Left lung (tissue), 10 donors: Measurements from ENCODE around the gene MYBPC1. TPM values are rescaled to one million over a fixed set of nuclear protein-coding genes. Genes with fewer than 3 reads are reported as not detected.

ENCODE experiments used
- ATAC-seq: fragments of 200-7000 bp; cut with Tn5 transposase; one replicate; pipeline ENCODE4 v1.9.1; 2020; ENCODE audit warnings: moderate library complexity
- DNase-seq, 4 donors: peaks; one replicate each; pipeline ENCODE4 v3.0.0-alpha.2; 2013 to 2020
- H3K27ac ChIP-seq, 2 donors: fragments of 200-600 bp; sonication (generic) in 1 of 2; one replicate each; pipeline versions ENCODE4 v1.5.0 to v1.8.0; 2020 to 2021
- H3K27me3 ChIP-seq, 2 donors: fragments of 200-600 bp; sonication (generic) in 1 of 2; one replicate each; pipeline versions ENCODE4 v1.5.0 to v1.8.0; 2020 to 2021
- H3K36me3 ChIP-seq, 2 donors: fragments of 200-600 bp; sonication (generic) in 1 of 2; one replicate each; pipeline versions ENCODE4 v1.5.0 to v1.8.0; 2020 to 2021
- H3K4me1 ChIP-seq, 2 donors: fragments of 200-600 bp; one replicate each; pipeline ENCODE4 v1.8.0; 2021
- H3K4me3 ChIP-seq, 2 donors: fragments of 200-600 bp; sonication (generic) in 1 of 2; one replicate each; pipeline versions ENCODE4 v1.5.0 to v1.8.0; 2020 to 2021; ENCODE audit warnings: mild to moderate bottlenecking in 1 of 2
- H3K9me3 ChIP-seq, 2 donors: fragments of 200-600 bp; sonication (generic) in 1 of 2; one replicate each; pipeline versions ENCODE4 v1.5.0 to v1.8.0; 2020 to 2021
- intact Hi-C, 2 donors: fragments of 100-400 bp; cut with DNase I; formaldehyde crosslinking; loops; one replicate each; pipeline versions ENCODE4 v1.11.2 to v1.14.2; 2022
- polyA plus RNA-seq, 6 donors: library from polyadenylated mRNA; unstranded; fragments of 120-200 nt; gene quantifications; one replicate each; pipeline ENCODE4 v1.2.1, GENCODE V29; 2013; ENCODE audit not compliant: insufficient read length in 6 of 6
- total RNA-seq, 2 donors: library from RNA; stranded (reverse); fragmentation: NEBNext Ultra II Directional; extraction: Animal tissue kit (Norgen Biotek cat#: 25700); gene quantifications; one replicate each; pipeline ENCODE4 v1.2.1, GENCODE V29; 2021
- TF ChIP-seq, protein P1 (sequence below), 2 donors: fragments of 200-600 bp; sonication (generic) in 1 of 2; IDR thresholded peaks; one replicate each; pipeline versions ENCODE4 v1.5.0 to v1.8.0; 2021; ENCODE audit warnings: antibody characterized with exemption in 2 of 2
- donor health status: DM: no; HTN: yes; CAD: no.
- donor health status: DM: no; HTN: no; CAD: no.

The MYBPC1 gene
- total and polyA plus RNA-seq, 8 donors, result 0.06 to 0.24 (median 0.17) TPM; not detected in 3

- H3K4me1 ChIP-seq, result peaks cover 14 to 27% of the 10 kb centered on the region in 2 donors
- TF ChIP-seq, protein P1, sequence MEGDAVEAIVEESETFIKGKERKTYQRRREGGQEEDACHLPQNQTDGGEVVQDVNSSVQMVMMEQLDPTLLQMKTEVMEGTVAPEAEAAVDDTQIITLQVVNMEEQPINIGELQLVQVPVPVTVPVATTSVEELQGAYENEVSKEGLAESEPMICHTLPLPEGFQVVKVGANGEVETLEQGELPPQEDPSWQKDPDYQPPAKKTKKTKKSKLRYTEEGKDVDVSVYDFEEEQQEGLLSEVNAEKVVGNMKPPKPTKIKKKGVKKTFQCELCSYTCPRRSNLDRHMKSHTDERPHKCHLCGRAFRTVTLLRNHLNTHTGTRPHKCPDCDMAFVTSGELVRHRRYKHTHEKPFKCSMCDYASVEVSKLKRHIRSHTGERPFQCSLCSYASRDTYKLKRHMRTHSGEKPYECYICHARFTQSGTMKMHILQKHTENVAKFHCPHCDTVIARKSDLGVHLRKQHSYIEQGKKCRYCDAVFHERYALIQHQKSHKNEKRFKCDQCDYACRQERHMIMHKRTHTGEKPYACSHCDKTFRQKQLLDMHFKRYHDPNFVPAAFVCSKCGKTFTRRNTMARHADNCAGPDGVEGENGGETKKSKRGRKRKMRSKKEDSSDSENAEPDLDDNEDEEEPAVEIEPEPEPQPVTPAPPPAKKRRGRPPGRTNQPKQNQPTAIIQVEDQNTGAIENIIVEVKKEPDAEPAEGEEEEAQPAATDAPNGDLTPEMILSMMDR (IDR thresholded peaks at IDR 0.05), result no peak
- intact Hi-C loops, result no loop called here
- no peaks in the 10 kb centered on the region for H3K9me3 ChIP-seq
- ATAC-seq, result no peak
- no peak for DNase-seq
- no peaks in the 10 kb centered on the region for H3K36me3 ChIP-seq
- H3K4me3 ChIP-seq, result no peak overlapping the region
- H3K27ac ChIP-seq, result no peak overlapping the region
- H3K27me3 ChIP-seq, result no peaks in the 10 kb centered on the region
Observed at GRCh38 chr12:101694297-101694848, 99.6 kb downstream of the MYBPC1 start.

GRCh38 chr12:101694986-101695385 is 100.2 kb downstream of the MYBPC1 start:
- Histone ChIP-seq H3K4me1 (peaks cover 18 to 33% of the 10 kb centered on the region in 2 donors), H3K27me3 (no peaks in the 10 kb centered on the region), H3K36me3 (no peaks in the 10 kb centered on the region), H3K27ac (no peak overlapping the region), H3K4me3 (no peak overlapping the region), H3K9me3 (no peaks in the 10 kb centered on the region)
- intact Hi-C loops, result no loop called here
- TF ChIP-seq, protein P1 (IDR thresholded peaks at IDR 0.05), result no peak
- ATAC-seq (no peak), DNase-seq (no peak)

DNA sequence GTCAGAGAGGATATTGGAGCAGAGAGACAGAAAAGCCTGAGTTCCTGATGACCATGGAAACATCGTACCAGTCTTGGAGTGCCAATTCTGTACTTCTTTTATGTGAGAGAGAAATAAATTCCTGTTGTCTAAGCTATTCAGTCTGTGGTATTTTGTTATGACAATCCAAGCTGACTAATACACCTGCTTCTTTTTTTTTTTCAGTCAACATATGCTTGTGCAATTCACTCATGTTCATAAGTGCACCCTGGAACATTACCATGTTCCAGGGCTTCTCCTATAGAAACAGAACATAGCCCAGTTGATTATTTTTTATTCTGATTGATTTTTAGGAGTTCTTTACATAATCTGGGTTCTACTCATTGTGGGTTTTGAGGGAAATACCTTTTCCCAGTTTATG is 100.9 kb downstream of the MYBPC1 start:
- intact Hi-C loops, result no loop called here
- DNase-seq, result no peak
- Histone ChIP-seq H3K36me3 (no peaks in the 10 kb centered on the region), H3K9me3 (no peaks in the 10 kb centered on the region), H3K4me3 (no peak overlapping the region), H3K27ac (no peak overlapping the region), H3K27me3 (no peaks in the 10 kb centered on the region), H3K4me1 (peaks cover 23 to 41% of the 10 kb centered on the region in 2 donors)
- peak; percentile 5 for ATAC-seq
- TF ChIP-seq, protein P1 (IDR thresholded peaks at IDR 0.05), result no peak

DNA sequence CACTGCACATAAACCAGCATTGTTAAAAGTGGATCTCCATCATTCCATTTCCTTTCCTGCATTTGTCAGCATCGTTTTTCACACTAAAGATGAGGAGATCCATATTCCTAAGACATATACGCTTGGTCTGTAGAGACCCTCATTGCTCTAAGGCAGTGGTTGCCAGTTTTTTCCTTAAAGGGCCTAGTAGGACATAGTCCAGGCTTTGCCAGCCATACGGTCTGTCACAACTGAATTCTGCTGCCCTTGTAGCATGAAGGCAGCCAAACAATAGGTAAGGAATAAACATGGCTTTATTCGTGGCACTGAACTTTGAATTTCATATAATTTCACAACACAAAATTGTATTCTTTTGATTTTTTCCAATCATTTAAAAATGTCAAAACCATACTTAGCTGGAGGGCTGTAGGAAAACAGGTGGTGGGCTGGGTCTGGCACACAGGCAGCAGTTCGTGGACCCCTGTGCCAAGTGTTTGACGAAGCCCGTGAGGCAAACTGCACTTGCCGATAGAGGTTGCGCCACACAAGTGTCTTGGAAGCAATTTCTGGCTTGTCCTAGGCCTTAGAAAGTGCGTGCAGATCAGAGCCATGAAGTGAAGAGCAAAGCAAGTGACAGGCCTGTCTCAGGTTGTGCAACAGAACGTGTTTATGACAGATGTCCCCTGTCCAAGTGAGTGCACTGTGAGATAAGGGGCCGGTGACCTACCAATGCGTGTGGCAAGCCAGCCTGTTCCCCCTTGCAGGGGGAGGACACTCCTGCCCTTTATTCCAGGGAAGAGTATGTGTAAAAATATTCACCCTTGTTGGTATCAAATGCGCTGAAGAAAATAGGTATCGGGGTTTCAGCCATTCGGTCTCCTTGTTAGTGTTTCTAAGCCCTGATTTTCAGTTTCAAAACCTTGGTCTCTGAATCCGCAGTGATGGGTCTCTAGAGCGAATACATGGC is 101.8 kb downstream of the MYBPC1 start:
- intact Hi-C loops, result no loop called here
- ATAC-seq, result peak; percentile 47
- TF ChIP-seq, protein P1 (IDR thresholded peaks at IDR 0.05), result no peak
- peaks cover 23 to 49% of the 10 kb centered on the region in 2 donors for H3K4me1 ChIP-seq
- H3K4me3 ChIP-seq, result peak overlapping the region; percentile 72 to 95
- peak overlapping the region; percentile 89 to 90 for H3K27ac ChIP-seq
- H3K36me3 ChIP-seq, result no peaks in the 10 kb centered on the region
- no peaks in the 10 kb centered on the region for H3K9me3 ChIP-seq
- DNase-seq, result peak in 3 of 4 donors; percentile 26 to 45 (median 42)
- no peaks in the 10 kb centered on the region for H3K27me3 ChIP-seq
